ENCODE data around the gene DPP6.

DNA sequence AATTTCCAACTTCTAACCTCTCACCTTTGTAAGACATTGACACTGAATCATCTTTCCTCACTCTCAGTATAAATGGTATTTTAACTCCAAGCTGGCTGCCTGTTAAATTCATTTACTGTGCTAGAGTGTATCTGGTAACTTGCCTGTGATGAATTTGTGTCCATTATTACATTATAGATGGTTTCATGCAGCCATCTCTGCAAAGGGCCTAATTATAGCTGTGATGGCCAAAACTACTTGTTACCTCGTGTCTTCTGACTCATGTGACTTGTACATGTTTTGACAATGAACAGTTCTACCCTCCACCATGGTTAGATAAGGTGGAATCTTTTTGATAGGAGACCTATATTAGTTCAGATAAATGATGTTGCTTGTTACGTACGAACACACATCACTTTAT lies 558.7 kb downstream of the DPP6 start:
- TF ChIP-seq EP300 (IDR thresholded peaks at IDR 0.05; ENCODE audit: low read depth) (no peak), POLR2A (IDR thresholded peaks at IDR 0.05) (no peak)
- TF ChIP-seq, protein P1, sequence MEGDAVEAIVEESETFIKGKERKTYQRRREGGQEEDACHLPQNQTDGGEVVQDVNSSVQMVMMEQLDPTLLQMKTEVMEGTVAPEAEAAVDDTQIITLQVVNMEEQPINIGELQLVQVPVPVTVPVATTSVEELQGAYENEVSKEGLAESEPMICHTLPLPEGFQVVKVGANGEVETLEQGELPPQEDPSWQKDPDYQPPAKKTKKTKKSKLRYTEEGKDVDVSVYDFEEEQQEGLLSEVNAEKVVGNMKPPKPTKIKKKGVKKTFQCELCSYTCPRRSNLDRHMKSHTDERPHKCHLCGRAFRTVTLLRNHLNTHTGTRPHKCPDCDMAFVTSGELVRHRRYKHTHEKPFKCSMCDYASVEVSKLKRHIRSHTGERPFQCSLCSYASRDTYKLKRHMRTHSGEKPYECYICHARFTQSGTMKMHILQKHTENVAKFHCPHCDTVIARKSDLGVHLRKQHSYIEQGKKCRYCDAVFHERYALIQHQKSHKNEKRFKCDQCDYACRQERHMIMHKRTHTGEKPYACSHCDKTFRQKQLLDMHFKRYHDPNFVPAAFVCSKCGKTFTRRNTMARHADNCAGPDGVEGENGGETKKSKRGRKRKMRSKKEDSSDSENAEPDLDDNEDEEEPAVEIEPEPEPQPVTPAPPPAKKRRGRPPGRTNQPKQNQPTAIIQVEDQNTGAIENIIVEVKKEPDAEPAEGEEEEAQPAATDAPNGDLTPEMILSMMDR (IDR thresholded peaks at IDR 0.05) = no peak

Data from transverse colon (tissue), 3 donors.